Right renal pelvis (tissue), 4 donors: ENCODE measurements around the gene THAP5. TPM values are rescaled to one million over a fixed set of nuclear protein-coding genes. Genes with fewer than 3 reads are reported as not detected.

Experiments used
- DNase-seq, 4 donors: peaks; one replicate each; pipeline ENCODE4 v3.0.0-alpha.2; 2013; ENCODE audit warnings: low read depth in 4 of 4, low spot score in 3 of 4, missing footprints in 1 of 4
- polyA plus RNA-seq, 4 donors: library from polyadenylated mRNA; unstranded; fragments of 120-200 nt; gene quantifications; one replicate each; pipeline ENCODE4 v1.2.1, GENCODE V29; 2013; ENCODE audit not compliant: insufficient read length in 4 of 4

THAP5 gene
- 10 to 100 TPM; 36.6 to 48.7 (median 38.6) TPM for polyA plus RNA-seq

- DNase-seq, result peak; percentile 97 to 99 (median 98)
Measured at GRCh38 chr7:108569381-108570145, at the start of gene THAP5, which contains the start of gene DNAJB9. Gene THAP5, minus strand, starts transcription at chr7:108569706. Its CDS starts 137 bp downstream, at chr7:108569569. Gene DNAJB9, plus strand, starts transcription at chr7:108569874. Its CDS starts 1,853 bp downstream, at chr7:108571727.

GRCh38 chr7:108618056-108618455 lies 48.5 kb upstream of the THAP5 start:
- DNase-seq, result no peak

GRCh38 chr7:108614896-108615295 lies 45.4 kb upstream of the THAP5 start:
- no peak for DNase-seq

- no peak for DNase-seq
Measured at GRCh38 chr7:108613949-108614381, 44.5 kb upstream of the THAP5 start.

- peak in 3 of 4 donors; percentile 36 to 54 (median 49) for DNase-seq
Measured at GRCh38 chr7:108613147-108613948, 43.8 kb upstream of the THAP5 start.

GRCh38 chr7:108611268-108611667 lies 41.8 kb upstream of the THAP5 start:
- DNase-seq, result no peak

GRCh38 chr7:108609643-108610042 lies 40.1 kb upstream of the THAP5 start:
- no peak for DNase-seq

- DNase-seq, result no peak
Measured at GRCh38 chr7:108605559-108606201, 36.2 kb upstream of the THAP5 start.

GRCh38 chr7:108604307-108605077 lies 35.0 kb upstream of the THAP5 start:
- DNase-seq, result no peak

GRCh38 chr7:108603656-108604306 lies 34.3 kb upstream of the THAP5 start:
- no peak for DNase-seq

GRCh38 chr7:108600399-108600798 lies 30.9 kb upstream of the THAP5 start:
- DNase-seq, result no peak

GRCh38 chr7:108598914-108599580 lies 29.5 kb upstream of the THAP5 start:
- DNase-seq, result no peak

GRCh38 chr7:108598153-108598552 lies 28.6 kb upstream of the THAP5 start:
- DNase-seq, result no peak

- no peak for DNase-seq
Measured at GRCh38 chr7:108596560-108596959, 27.1 kb upstream of the THAP5 start.

GRCh38 chr7:108592646-108593201 lies 23.2 kb upstream of the THAP5 start:
- DNase-seq, result no peak

GRCh38 chr7:108590606-108591005 lies 21.1 kb upstream of the THAP5 start:
- DNase-seq, result no peak

- peak in 1 of 4 donors; percentile 38 for DNase-seq
Measured at GRCh38 chr7:108589874-108590273, 20.4 kb upstream of the THAP5 start.

- DNase-seq, result no peak
Measured at GRCh38 chr7:108589199-108589598, 19.7 kb upstream of the THAP5 start.

- no peak for DNase-seq
Measured at GRCh38 chr7:108586274-108586710, 16.8 kb upstream of the THAP5 start.
